K562 (cell line): ENCODE data around the gene PIGM. TPM values are rescaled to one million over a fixed set of nuclear protein-coding genes. Genes with fewer than 3 reads are reported as not detected.

Source experiments
- ATAC-seq: fragments of 200-7000 bp; cut with Tn5 transposase; 3 replicates; pipeline ENCODE4 v1.9.1; 2020; ENCODE audit warnings: moderate library complexity
- BruUV-seq: library from RNA; stranded (reverse); fragments of 400-500 nt; replicated peaks from 2 replicates; lab custom pipeline; 2021; lab: Mats Ljungman, UMichigan
- CTCF ChIA-PET: fragments of 300-600 bp; formaldehyde crosslinking; extraction: SDS; loops from one replicate; lab custom pipeline; 2021; ENCODE audit warnings: low intra/inter-chr PET ratio; lab: Yijun Ruan, JAX
- POLR2A ChIA-PET: fragments of 300-600, 350-650 bp; sonication (Branson Sonifier 250); formaldehyde crosslinking; extraction: SDS; loops from one replicate; lab custom pipeline; 2021; ENCODE audit warnings: antibody characterized with exemption, inconsistent platforms; lab: Yijun Ruan, JAX
- DNase-seq, 4 experiments: peaks; one replicate each; pipeline versions ENCODE4 v3.0.0 to v3.0.0-alpha.2; 2011 to 2018; ENCODE audit warnings: low spot score in 3 of 4, mixed read lengths in 3 of 4; ENCODE audit errors: extremely low read depth in 1 of 4
- FAIRE-seq: peaks from 2 replicates; lab custom pipeline; 2011; peaks lifted over from hg19 to GRCh38; lab: Jason Lieb, UNC
- H2AFZ ChIP-seq: 2 replicates; pipeline ENCODE4 v1.6.0; 2011; ENCODE audit warnings: low read depth, low read length, control low read depth, inconsistent platforms
- H3K27ac ChIP-seq: fragments of 200-600 bp; 3 replicates; pipeline ENCODE4 v1.8.0; 2011; ENCODE audit warnings: low read depth, mild to moderate bottlenecking, control low read depth, inconsistent platforms, low read length, moderate library complexity, mixed read lengths; ENCODE audit errors: extremely low read depth
- H3K27me3 ChIP-seq, 2 experiments: fragments of 300-600 bp in 1 of 2; 2 replicates in 1 of 2; 3 replicates in 1 of 2; pipeline versions ENCODE4 v1.6.0 to v1.8.0; 2011; ENCODE audit warnings: inconsistent platforms in 2 of 2, low read length in 2 of 2, mild to moderate bottlenecking in 1 of 2, mixed read lengths in 1 of 2, moderate library complexity in 1 of 2; ENCODE audit not compliant: control insufficient read depth in 2 of 2, insufficient read depth in 2 of 2
- H3K36me3 ChIP-seq: fragments of 300-600 bp; 3 replicates; pipeline ENCODE4 v1.8.0; 2011; ENCODE audit warnings: mild to moderate bottlenecking, low read length, inconsistent platforms; ENCODE audit not compliant: control insufficient read depth, insufficient read depth
- H3K4me1 ChIP-seq, 2 experiments: fragments of 200-600 bp in 1 of 2; replicated peaks in 1 of 2; 2 replicates in 1 of 2; 3 replicates in 1 of 2; pipeline versions ENCODE4 v1.5.1 to v1.8.0; 2011; ENCODE audit warnings: inconsistent platforms in 2 of 2, low read length in 2 of 2, mild to moderate bottlenecking in 1 of 2, mixed read lengths in 1 of 2, moderate library complexity in 1 of 2; ENCODE audit not compliant: control insufficient read depth in 2 of 2, insufficient read depth in 2 of 2
- H3K4me2 ChIP-seq: 2 replicates; pipeline ENCODE4 v1.6.1; 2011; ENCODE audit warnings: low read length, control low read depth, inconsistent platforms, mixed read lengths; ENCODE audit not compliant: insufficient read depth
- H3K4me3 ChIP-seq: fragments of 200-600 bp; sonication (generic), shearing (Covaris generic); 2 replicates; pipeline ENCODE4 v1.5.1; 2016; ENCODE audit warnings: control low read depth, inconsistent platforms
- H3K79me2 ChIP-seq: fragments of 200-600 bp; 3 replicates; pipeline ENCODE4 v1.8.0; 2011; ENCODE audit warnings: low read length, inconsistent platforms; ENCODE audit not compliant: control insufficient read depth, insufficient read depth
- H3K9ac ChIP-seq, 2 experiments: 2 replicates each; pipeline versions ENCODE4 v1.6.0 to v1.6.1; 2011; ENCODE audit warnings: low read depth in 2 of 2, low read length in 2 of 2, control low read depth in 1 of 2, inconsistent platforms in 1 of 2, mild to moderate bottlenecking in 1 of 2, mixed read lengths in 1 of 2; ENCODE audit not compliant: insufficient read depth in 1 of 2
- H3K9me1 ChIP-seq: one replicate; pipeline ENCODE4 v1.6.0; 2011; ENCODE audit warnings: inconsistent platforms, mild to moderate bottlenecking, low read length, moderate library complexity; ENCODE audit not compliant: control insufficient read depth, insufficient read depth
- H3K9me3 ChIP-seq: replicated peaks from 2 replicates; pipeline ENCODE4 v1.5.1; 2011; ENCODE audit warnings: low read depth, low read length, inconsistent platforms; ENCODE audit not compliant: control insufficient read depth, insufficient read depth
- H4K20me1 ChIP-seq: replicated peaks from 2 replicates; pipeline ENCODE4 v1.6.1; 2011; ENCODE audit warnings: low read length, inconsistent platforms, mixed read lengths; ENCODE audit not compliant: control insufficient read depth, insufficient read depth
- ASH1L ChIP-seq: fragments of 450-650 bp; IDR thresholded peaks from 2 replicates; pipeline ENCODE4 v1.6.1; 2018; ENCODE audit warnings: borderline replicate concordance, mild to moderate bottlenecking, low read depth; ENCODE audit not compliant: partially characterized antibody
- BACH1 ChIP-seq: fragments of 200-800 bp; sonication (Bioruptor generic); IDR thresholded peaks from 2 replicates; pipeline ENCODE4 v1.6.1; 2016; ENCODE audit warnings: missing genetic modification characterization, missing compliant biosample characterization
- CHD1 ChIP-seq: fragments of 200-600 bp; sonication (generic); IDR thresholded peaks from one replicate; pipeline ENCODE4 v1.6.1; 2012; ENCODE audit warnings: mild to moderate bottlenecking, moderate library complexity, low read length, inconsistent platforms
- GTF3C2 ChIP-seq: IDR thresholded peaks from 3 replicates; pipeline ENCODE4 v1.6.1; 2011; ENCODE audit warnings: borderline replicate concordance, mild to moderate bottlenecking, moderate library complexity; ENCODE audit not compliant: insufficient read length; ENCODE audit errors: extremely low read depth
- HNRNPL ChIP-seq: fragments of 200-400 bp; formaldehyde crosslinking; IDR thresholded peaks from 2 replicates; pipeline ENCODE4 v1.6.1; 2017; ENCODE audit warnings: low read depth, mild to moderate bottlenecking, low read length
- MAFF ChIP-seq: IDR thresholded peaks from 2 replicates; pipeline ENCODE4 v1.6.1; 2012; ENCODE audit warnings: low read length, improper control_type of control experiment
- POLR2A ChIP-seq: fragments of 450-650 bp; conservative IDR thresholded peaks from 2 replicates; pipeline ENCODE4 v1.6.1; 2016
- RUNX1 ChIP-seq: sonication (generic); IDR thresholded peaks from 2 replicates; pipeline ENCODE4 v1.6.1; 2016; ENCODE audit warnings: antibody characterized with exemption, low read depth
- THRAP3 ChIP-seq: fragments of 450-650 bp; IDR thresholded peaks from 2 replicates; pipeline ENCODE4 v1.6.1; 2016; ENCODE audit warnings: mild to moderate bottlenecking, inconsistent platforms, borderline replicate concordance
- U2AF1 ChIP-seq: fragments of 200-400 bp; formaldehyde crosslinking; optimal IDR thresholded peaks from 2 replicates; pipeline ENCODE3; 2017; ENCODE audit warnings: mild to moderate bottlenecking, low read depth, low read length, moderate library complexity
- ZNF449 ChIP-seq: fragments of 250-450 bp; sonication (Bioruptor Pico); IDR thresholded peaks from 2 replicates; pipeline ENCODE4 v1.8.0; 2022; ENCODE audit warnings: moderate library complexity, mild to moderate bottlenecking, inconsistent platforms
- WGBS: fragments of 100-300 bp; shearing (Covaris generic); methylation state at CpG from one replicate; pipeline ENCODE4 v1.1.6; 2016; ENCODE audit warnings: low coverage, mixed read lengths; ENCODE audit not compliant: insufficient coverage; ENCODE audit errors: missing lambda C conversion rate; 5-methylcytosine and 5-hydroxymethylcytosine counted together
- in situ Hi-C: fragments of 300-500 bp; cut with MboI; formaldehyde crosslinking; loops from 4 replicates; pipeline ENCODE4 v1.15.0; 2018; ENCODE audit warnings: inconsistent platforms, mixed read lengths
- intact Hi-C: fragments of 100-400 bp; cut with micrococcal nuclease; formaldehyde crosslinking; loops from 2 replicates; pipeline ENCODE4 v1.14.2; 2022
- polyA plus RNA-seq, 8 experiments: library from polyadenylated mRNA; depleted of rRNA in 4 of 8; stranded (reverse) in 5 of 8; unstranded in 3 of 8; fragments of >200 nt; fragmentation: Nextera tagmentation in 2 of 8; fragmentation: Illumina TruSeq in 1 of 8; extraction: Ambion mirVana in 2 of 8; extraction: Trizol in 1 of 8; gene quantifications; 2 replicates each; pipeline versions ENCODE4 v1.2.1 to v1.2.3, GENCODE V29; 2011 to 2014; ENCODE audit warnings: inconsistent platforms in 1 of 8, missing spikeins in 1 of 8
- total RNA-seq, 7 experiments: library from RNA; depleted of rRNA in 6 of 7; stranded (reverse); fragments of >200 nt in 6 of 7; fragmentation: Illumina TruSeq in 2 of 7; extraction: Trizol in 2 of 7; gene quantifications; 2 replicates each; pipeline versions ENCODE4 v1.2.1 to v1.2.3, GENCODE V29; 2011 to 2021; ENCODE audit warnings: low replicate concordance in 1 of 7

PIGM gene
- total and polyA plus RNA-seq, 9 of the 15 experiments (the other 6 are each of a cell fraction or from before 2014, with no cell fraction given): 2.6 to 6.7 (median 4.3) TPM

- no peak overlapping the region for H3K9ac ChIP-seq
- in situ Hi-C loops: loop anchor here (25.0 kb wide), 1 partner anchor 808 kb away; no protein-coding TSS in a partner anchor
- H3K9me1 ChIP-seq: no peaks in the 10 kb centered on the region
- no peak for FAIRE-seq
- TF ChIP-seq MAFF (no peak), POLR2A (no peak), HNRNPL (no peak), CHD1 (no peak), RUNX1 (no peak), GTF3C2 (no peak), ZNF449 (no peak), BACH1 (tag) (no peak), THRAP3 (no peak), ASH1L (no peak), U2AF1 (no peak)
- TF ChIP-seq, all 486 proteins: peak for 0
- Histone ChIP-seq H4K20me1 (no peaks in the 10 kb centered on the region), H3K4me2 (no peak overlapping the region), H3K27ac (no peak overlapping the region), H3K4me3 (no peak overlapping the region), H3K4me1 (no peaks in the 10 kb centered on the region), H3K79me2 (no peaks in the 10 kb centered on the region), H3K36me3 (no peaks in the 10 kb centered on the region), H2AFZ (no peak overlapping the region), H3K27me3 (peaks cover 0 to 6% of the 10 kb centered on the region in 2 experiments; a peak in 3 of 5 replicates), H3K9me3 (no peaks in the 10 kb centered on the region)
- intact Hi-C loops: no loop called here
- CTCF ChIA-PET: no interaction called here
- no TSS peak for BruUV-seq
- ATAC-seq: no peak
- DNase-seq: no peak
- POLR2A ChIA-PET: interaction anchor here (0.7 kb wide), 2 partner anchors 8 to 71 kb away, joined by 3 read pairs; no protein-coding TSS in a partner anchor
- WGBS: 0% methylated on average over 2 of the region's 2 CpGs
These were observed 36.9 kb downstream of the PIGM start for GRCh38 chr1:159994896-159995295.
